NCI-H2107 treated with DMSO at 0.1 percent for 48 hours (cell line): ENCODE results near the gene BUD31.
"Not testable (repeated sequence)": the region's sequence is repeated elsewhere in the genome, so short reads cannot be mapped to it uniquely, and the experiment has no call there.

Source experiments
- DNase-seq: peaks from one replicate; lab custom pipeline; 2025; ENCODE audit not compliant: unreplicated experiment; lab: John Stamatoyannopoulos, UW

Gene BUD31

GRCh38 chr7:99408379-99409191, at the start of gene BUD31, which contains the start of gene PDAP1:
Gene BUD31, plus strand, starts transcription at chr7:99408969. Its CDS starts 2,124 bp downstream, at chr7:99411093.
Gene PDAP1, minus strand, starts transcription at chr7:99408597. Its CDS starts 49 bp downstream, at chr7:99408548.
- DNase-seq = peak; percentile 92

GRCh38 chr7:99359465-99360154, 49.2 kb upstream of the BUD31 start:
- no peak for DNase-seq

- no peak for DNase-seq
Measured at GRCh38 chr7:99362801-99363200, 46.0 kb upstream of the BUD31 start.

- no peak for DNase-seq
Measured at GRCh38 chr7:99363286-99363685, 45.5 kb upstream of the BUD31 start.

- no peak for DNase-seq
Measured at GRCh38 chr7:99365318-99366141, 43.2 kb upstream of the BUD31 start.

- no peak for DNase-seq
Measured at GRCh38 chr7:99366646-99367045, 42.1 kb upstream of the BUD31 start.

- no peak for DNase-seq
Measured at GRCh38 chr7:99368750-99369389, 39.9 kb upstream of the BUD31 start.

GRCh38 chr7:99369767-99370391, 38.9 kb upstream of the BUD31 start:
- no peak for DNase-seq

GRCh38 chr7:99371376-99371920, 37.3 kb upstream of the BUD31 start:
- no peak for DNase-seq

GRCh38 chr7:99372275-99373090, 36.3 kb upstream of the BUD31 start:
- no peak for DNase-seq

- DNase-seq = no peak
Measured at GRCh38 chr7:99373091-99374066, 35.4 kb upstream of the BUD31 start.

GRCh38 chr7:99374111-99375064, 34.4 kb upstream of the BUD31 start, which contains the start of gene ARPC1B:
Gene ARPC1B, plus strand, starts transcription at chr7:99374730. Its CDS starts 10,985 bp downstream, at chr7:99385715.
- no peak for DNase-seq

GRCh38 chr7:99375070-99375807, 33.5 kb upstream of the BUD31 start:
- DNase-seq = no peak

GRCh38 chr7:99379043-99379577, 29.7 kb upstream of the BUD31 start:
- DNase-seq = no peak

GRCh38 chr7:99379693-99380031, 29.1 kb upstream of the BUD31 start:
- not testable (repeated sequence) for DNase-seq
